K562 (cell line): ENCODE data around the gene CACNA1A.

Source experiments
- FOXJ3 ChIP-seq: sonication (generic); formaldehyde crosslinking; IDR thresholded peaks from 2 replicates; pipeline ENCODE4 v1.4.0; 2020; ENCODE audit warnings: mild to moderate bottlenecking, missing genetic modification reagents
- KAT7 ChIP-seq: sonication (generic); formaldehyde crosslinking; IDR thresholded peaks from 2 replicates; pipeline ENCODE4 v1.8.0; 2022; ENCODE audit warnings: missing genetic modification reagents, mild to moderate bottlenecking, borderline replicate concordance
- KDM1A ChIP-seq, 2 experiments: fragments of 450-650 bp; IDR thresholded peaks; 2 replicates each; pipeline ENCODE4 v1.6.1; 2016; ENCODE audit warnings: mild to moderate bottlenecking in 2 of 2
- PCBP2 ChIP-seq: fragments of 200-400 bp; formaldehyde crosslinking; IDR thresholded peaks from 2 replicates; pipeline ENCODE4 v1.6.1; 2018; ENCODE audit warnings: low read length, low read depth, mild to moderate bottlenecking, moderate library complexity; ENCODE audit not compliant: poor library complexity, severe bottlenecking
- POLR2A ChIP-seq: fragments of 450-650 bp; conservative IDR thresholded peaks from 2 replicates; pipeline ENCODE4 v1.6.1; 2016
- PURB ChIP-seq: sonication (generic); formaldehyde crosslinking; IDR thresholded peaks from 2 replicates; pipeline ENCODE4 v1.9.0; 2021; ENCODE audit warnings: low read depth, mild to moderate bottlenecking, missing genetic modification reagents
- SMAD3 ChIP-seq: fragments of 450-650 bp; formaldehyde crosslinking; conservative IDR thresholded peaks from 2 replicates; pipeline ENCODE4 v1.4.0; 2020; ENCODE audit warnings: mild to moderate bottlenecking
- TAF15 ChIP-seq: fragments of 200-400 bp; formaldehyde crosslinking; IDR thresholded peaks from 2 replicates; pipeline ENCODE4 v1.6.1; 2017; ENCODE audit warnings: mild to moderate bottlenecking, low read depth, low read length, moderate library complexity
- ZFX ChIP-seq: sonication (generic); formaldehyde crosslinking; IDR thresholded peaks from 2 replicates; pipeline ENCODE4 v1.8.0; 2022; ENCODE audit warnings: mild to moderate bottlenecking, missing genetic modification reagents, moderate library complexity

DNA sequence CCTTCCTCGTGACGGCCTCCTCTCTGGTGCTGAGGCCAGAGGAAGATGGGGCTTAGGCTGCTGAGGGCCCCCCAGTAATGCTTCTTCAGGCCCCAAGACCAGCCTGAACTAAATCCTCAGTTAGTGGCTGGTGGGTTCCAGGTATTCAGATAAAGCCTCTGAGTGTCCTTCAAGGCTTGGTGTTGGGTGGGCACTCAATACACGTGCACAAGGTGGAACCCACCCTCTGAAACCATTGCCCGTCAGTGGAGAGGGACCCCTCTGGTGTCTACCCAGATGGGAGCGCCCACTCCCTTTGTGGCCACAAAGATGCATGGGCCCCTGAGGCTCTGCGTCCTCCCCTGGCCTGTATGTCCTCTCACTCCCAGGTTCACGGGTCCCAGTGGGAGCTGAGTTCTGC lies 277.0 kb downstream of the CACNA1A start:
- TF ChIP-seq SMAD3 (no peak), KDM1A (IDR thresholded peaks at IDR 0.05) (no peak), POLR2A (no peak), ZFX (CRISPR knock-in tag) (no peak), PCBP2 (no peak), FOXJ3 (CRISPR knock-in tag) (no peak), KAT7 (CRISPR knock-in tag) (no peak), PURB (CRISPR knock-in tag) (no peak), TAF15 (no peak)
